Smooth muscle cell (in vitro differentiated cells): ENCODE measurements around the gene SLC1A6. TPM values are rescaled to one million over a fixed set of nuclear protein-coding genes. Genes with fewer than 3 reads are reported as not detected.
"Not testable (repeated sequence)": the region's sequence is repeated elsewhere in the genome, so short reads cannot be mapped to it uniquely, and the experiment has no call there.

Experiments used
- DNase-seq: peaks from one replicate; lab custom pipeline; 2025; ENCODE audit not compliant: unreplicated experiment; lab: John Stamatoyannopoulos, UW
- H2AFZ ChIP-seq: fragments of 200-600 bp; sonication (generic); 2 replicates; pipeline ENCODE4 v1.6.0; 2016; ENCODE audit warnings: antibody characterized with exemption, low read depth, mild to moderate bottlenecking
- H3F3A ChIP-seq: fragments of 200-600 bp; sonication (generic); 2 replicates; pipeline ENCODE4 v1.6.0; 2017; ENCODE audit warnings: antibody characterized with exemption, low read depth
- H3K27ac ChIP-seq: fragments of 200-600 bp; sonication (generic); 2 replicates; pipeline ENCODE4 v1.5.1; 2016; ENCODE audit warnings: low read depth, mild to moderate bottlenecking
- H3K27me3 ChIP-seq: fragments of 200-600 bp; sonication (generic); 2 replicates; pipeline ENCODE4 v1.6.1; 2016; ENCODE audit warnings: low read depth, mild to moderate bottlenecking
- H3K36me3 ChIP-seq: fragments of 200-600 bp; sonication (generic); 2 replicates; pipeline ENCODE4 v1.5.1; 2016; ENCODE audit warnings: low read depth
- H3K4me1 ChIP-seq: fragments of 200-600 bp; sonication (generic); 2 replicates; pipeline ENCODE4 v1.5.1; 2016; ENCODE audit warnings: low read depth
- H3K4me2 ChIP-seq: fragments of 200-600 bp; sonication (generic); 2 replicates; pipeline ENCODE4 v1.6.0; 2016; ENCODE audit warnings: mild to moderate bottlenecking
- H3K4me3 ChIP-seq: fragments of 200-600 bp; sonication (generic); 2 replicates; pipeline ENCODE4 v1.5.1; 2016; ENCODE audit warnings: mild to moderate bottlenecking
- H3K79me2 ChIP-seq: fragments of 200-600 bp; sonication (generic); 2 replicates; pipeline ENCODE4 v1.6.0; 2016; ENCODE audit warnings: low read depth, mild to moderate bottlenecking
- H3K9ac ChIP-seq: fragments of 200-600 bp; sonication (generic); 2 replicates; pipeline ENCODE4 v1.6.0; 2016; ENCODE audit warnings: low read depth
- H3K9me3 ChIP-seq: fragments of 200-600 bp; sonication (generic); replicated peaks from 2 replicates; pipeline ENCODE4 v1.5.1; 2016; ENCODE audit warnings: low read depth
- H4K20me1 ChIP-seq: fragments of 200-600 bp; sonication (generic); 2 replicates; pipeline ENCODE4 v1.6.0; 2016; ENCODE audit warnings: low read depth
- WGBS: methylation state at CpG from one replicate; pipeline ENCODE4 v1.1.7; 2016; ENCODE audit warnings: low lambda C conversion rate; 5-methylcytosine and 5-hydroxymethylcytosine counted together
- polyA plus RNA-seq: library from polyadenylated mRNA; unstranded; fragments of >200 nt; fragmentation: Nextera tagmentation; extraction: Ambion mirVana; gene quantifications from 2 replicates; pipeline ENCODE4 v1.2.1, GENCODE V29; 2016
- total RNA-seq: library from RNA; depleted of rRNA; stranded (reverse); fragments of >200 nt; gene quantifications from 2 replicates; pipeline ENCODE4 v1.2.3, GENCODE V29; 2014
- TF ChIP-seq, protein P1 (sequence below): fragments of 200-600 bp; sonication (generic); IDR thresholded peaks from 2 replicates; pipeline ENCODE4 v1.5.1; 2017; ENCODE audit warnings: borderline replicate concordance, mild to moderate bottlenecking, antibody characterized with exemption; ENCODE audit not compliant: insufficient read depth, poor library complexity, severe bottlenecking

SLC1A6 gene
- total and polyA plus RNA-seq, 2 experiments from 2014 or later: 2.4 to 20.9 TPM

DNA sequence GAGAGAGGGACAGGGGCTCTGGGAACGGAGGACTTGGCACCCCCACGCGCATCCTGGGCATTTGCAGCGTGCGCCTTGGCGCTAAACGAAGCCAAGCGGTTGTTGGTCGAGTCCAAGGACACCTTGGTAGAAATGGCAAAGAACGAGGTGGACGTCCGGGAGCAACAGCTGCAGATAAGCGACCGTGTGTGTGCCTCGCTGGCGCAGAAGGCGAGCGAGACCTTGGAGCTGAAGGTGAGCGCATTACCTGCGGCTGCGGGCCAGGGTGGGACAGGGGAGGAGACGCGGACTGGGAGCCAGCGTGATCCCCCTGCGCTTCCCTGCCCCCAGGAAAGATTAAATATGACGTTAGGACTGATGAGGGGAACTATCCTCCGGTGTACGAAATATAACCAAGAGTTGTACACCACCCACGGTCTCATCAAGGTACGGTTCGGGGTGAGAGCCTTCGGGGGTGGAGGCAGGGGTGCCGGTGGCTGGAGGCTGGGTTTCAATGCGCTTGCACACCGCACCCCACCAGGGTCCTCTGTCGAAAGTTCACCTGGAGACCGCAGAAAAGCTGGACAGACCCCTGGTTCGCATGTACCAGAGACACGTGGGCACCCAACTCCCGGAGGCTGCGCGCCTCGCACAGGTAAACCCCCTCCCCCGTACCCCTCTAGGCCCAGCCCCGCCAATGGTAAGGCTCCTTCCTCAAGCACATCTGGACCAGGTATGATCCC is 41.8 kb upstream of the SLC1A6 start:
- H3K4me2 ChIP-seq: no peak overlapping the region
- H3K27ac ChIP-seq: no peak overlapping the region
- no peak for DNase-seq
- TF ChIP-seq, protein P1, sequence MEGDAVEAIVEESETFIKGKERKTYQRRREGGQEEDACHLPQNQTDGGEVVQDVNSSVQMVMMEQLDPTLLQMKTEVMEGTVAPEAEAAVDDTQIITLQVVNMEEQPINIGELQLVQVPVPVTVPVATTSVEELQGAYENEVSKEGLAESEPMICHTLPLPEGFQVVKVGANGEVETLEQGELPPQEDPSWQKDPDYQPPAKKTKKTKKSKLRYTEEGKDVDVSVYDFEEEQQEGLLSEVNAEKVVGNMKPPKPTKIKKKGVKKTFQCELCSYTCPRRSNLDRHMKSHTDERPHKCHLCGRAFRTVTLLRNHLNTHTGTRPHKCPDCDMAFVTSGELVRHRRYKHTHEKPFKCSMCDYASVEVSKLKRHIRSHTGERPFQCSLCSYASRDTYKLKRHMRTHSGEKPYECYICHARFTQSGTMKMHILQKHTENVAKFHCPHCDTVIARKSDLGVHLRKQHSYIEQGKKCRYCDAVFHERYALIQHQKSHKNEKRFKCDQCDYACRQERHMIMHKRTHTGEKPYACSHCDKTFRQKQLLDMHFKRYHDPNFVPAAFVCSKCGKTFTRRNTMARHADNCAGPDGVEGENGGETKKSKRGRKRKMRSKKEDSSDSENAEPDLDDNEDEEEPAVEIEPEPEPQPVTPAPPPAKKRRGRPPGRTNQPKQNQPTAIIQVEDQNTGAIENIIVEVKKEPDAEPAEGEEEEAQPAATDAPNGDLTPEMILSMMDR: no peak
- H3K36me3 ChIP-seq: no peaks in the 10 kb centered on the region
- no peaks in the 10 kb centered on the region for H3K4me1 ChIP-seq
- H3K27me3 ChIP-seq: no peaks in the 10 kb centered on the region
- H3K9ac ChIP-seq: no peak overlapping the region
- H4K20me1 ChIP-seq: no peaks in the 10 kb centered on the region
- no peak overlapping the region for H2AFZ ChIP-seq
- no peaks in the 10 kb centered on the region for H3K79me2 ChIP-seq
- no peaks in the 10 kb centered on the region for H3K9me3 ChIP-seq
- no peak overlapping the region for H3K4me3 ChIP-seq
- H3F3A ChIP-seq: no peaks in the 10 kb centered on the region
- WGBS: 85% methylated on average over 45 of the region's 45 CpGs

DNA sequence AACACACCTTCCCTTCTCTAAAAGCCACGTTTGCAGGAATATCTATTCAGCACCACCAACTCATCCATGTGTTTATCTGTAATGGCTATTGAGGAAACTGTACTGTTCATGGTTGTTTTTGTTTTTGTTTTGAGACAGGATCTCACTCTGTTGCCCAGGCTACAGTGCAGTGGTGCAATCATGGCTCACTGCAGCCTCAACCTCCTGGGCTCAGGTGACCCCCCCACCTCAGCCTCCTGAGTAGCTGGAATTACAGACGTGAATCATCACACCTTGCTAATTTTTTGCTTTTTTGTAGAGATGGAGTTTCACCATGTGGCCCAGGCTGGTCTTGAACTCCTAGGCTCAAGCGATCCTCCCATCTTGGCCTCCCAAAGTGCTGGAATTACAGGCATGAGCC is 39.2 kb upstream of the SLC1A6 start:
- 58% methylated on average over 3 of the region's 3 CpGs for WGBS
- not testable (repeated sequence) for H3K4me1 ChIP-seq, H3K4me3 ChIP-seq, H4K20me1 ChIP-seq, H3K36me3 ChIP-seq, H3K9me3 ChIP-seq, H2AFZ ChIP-seq, H3K9ac ChIP-seq, H3F3A ChIP-seq, H3K27ac ChIP-seq, H3K4me2 ChIP-seq, DNase-seq, H3K27me3 ChIP-seq, H3K79me2 ChIP-seq

DNA sequence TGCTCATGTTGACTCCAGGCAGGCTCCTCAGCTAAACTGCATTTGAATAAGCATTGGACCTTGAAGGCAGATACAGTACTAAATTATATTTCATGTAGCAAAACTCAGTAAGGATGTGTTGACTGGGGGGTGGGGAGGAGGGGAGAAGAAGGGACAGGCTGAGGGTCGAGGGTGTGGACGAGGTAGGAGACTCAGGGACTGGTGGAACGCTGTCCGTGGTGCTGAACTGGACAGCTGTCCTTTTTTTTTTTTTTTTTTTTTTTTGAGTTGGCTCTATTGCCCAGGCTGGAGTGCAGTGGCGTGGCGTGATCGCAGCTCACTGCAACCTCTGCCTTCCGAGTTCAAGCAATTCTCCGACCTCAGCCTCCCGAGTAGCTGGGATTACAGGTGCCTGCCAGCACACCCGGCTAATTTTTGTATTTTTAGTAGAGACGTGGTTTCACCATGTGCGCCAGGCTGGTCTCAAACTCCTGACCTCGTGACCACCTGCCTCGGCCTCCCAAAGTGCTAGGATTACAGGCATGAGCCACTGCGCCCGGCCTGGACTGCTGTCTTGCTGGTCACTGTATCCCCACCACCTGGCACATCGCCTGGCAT is 36.4 kb upstream of the SLC1A6 start:
- 53% methylated on average over 12 of the region's 18 CpGs for WGBS
- Histone ChIP-seq H2AFZ (no peak overlapping the region), H3K4me1 (no peaks in the 10 kb centered on the region), H3K4me2 (no peak overlapping the region), H3K9me3 (no peaks in the 10 kb centered on the region), H3F3A (no peaks in the 10 kb centered on the region), H3K27ac (no peak overlapping the region), H3K4me3 (no peak overlapping the region), H3K27me3 (peaks cover 23% of the 10 kb centered on the region), H3K36me3 (no peaks in the 10 kb centered on the region), H3K9ac (no peak overlapping the region), H4K20me1 (no peaks in the 10 kb centered on the region), H3K79me2 (no peaks in the 10 kb centered on the region)
- DNase-seq: no peak
- TF ChIP-seq, protein P1: no peak

DNA sequence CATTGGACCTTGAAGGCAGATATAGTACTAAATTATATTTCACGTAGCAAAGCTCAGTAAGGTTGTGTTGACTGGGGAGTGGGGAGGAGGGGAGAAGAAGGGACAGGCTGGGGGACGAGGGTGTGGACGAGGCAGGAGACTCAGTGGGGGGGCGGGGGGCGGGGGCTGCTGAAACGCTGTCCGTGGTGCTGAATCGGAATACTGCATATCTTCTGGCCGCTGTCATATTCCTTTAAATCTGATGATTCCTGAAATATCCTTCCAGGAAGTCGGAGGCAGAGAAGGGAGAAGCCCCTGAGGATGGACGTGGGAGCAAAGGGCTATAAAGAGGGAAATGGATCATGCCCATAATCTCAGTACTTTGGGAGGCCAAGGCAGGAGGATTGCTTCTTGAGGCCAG is 34.9 kb upstream of the SLC1A6 start:
- no peak for DNase-seq
- peaks cover 35% of the 10 kb centered on the region for H3K27me3 ChIP-seq
- H2AFZ ChIP-seq: no peak overlapping the region
- H3K4me1 ChIP-seq: no peaks in the 10 kb centered on the region
- H3K4me2 ChIP-seq: no peak overlapping the region
- no peak overlapping the region for H3K9ac ChIP-seq
- 26% methylated on average over 6 of the region's 11 CpGs for WGBS
- TF ChIP-seq, protein P1: no peak
- no peaks in the 10 kb centered on the region for H3K36me3 ChIP-seq
- no peak overlapping the region for H3K27ac ChIP-seq
- no peaks in the 10 kb centered on the region for H4K20me1 ChIP-seq
- H3K4me3 ChIP-seq: no peak overlapping the region
- no peaks in the 10 kb centered on the region for H3F3A ChIP-seq
- H3K79me2 ChIP-seq: no peaks in the 10 kb centered on the region
- H3K9me3 ChIP-seq: no peaks in the 10 kb centered on the region
